ENCODE measurements around the gene YPEL4. TPM values are rescaled to one million over a fixed set of nuclear protein-coding genes. Genes with fewer than 3 reads are reported as not detected.

YPEL4 gene
- total RNA-seq, 1 experiment from 2014 or later = 0.60 TPM

Other genes starting within 250 kb of the YPEL4 start
- 18.4 and 20.5 TPM in 2 replicates for gene SLC43A3, start 222.8 kb downstream of the YPEL4 start, total RNA-seq (2014; rRNA removed; shearing (Covaris generic))
- 0.64 and 1.6 TPM in 2 replicates for gene RTN4RL2, start 189.4 kb downstream of the YPEL4 start, total RNA-seq (2014; rRNA removed; shearing (Covaris generic))
- 3.4 and 5.2 TPM in 2 replicates for gene SLC43A1, start 134.2 kb downstream of the YPEL4 start, total RNA-seq (2014; rRNA removed; shearing (Covaris generic))
- gene TIMM10, start 119.2 kb downstream of the YPEL4 start, total RNA-seq (2014; rRNA removed; shearing (Covaris generic)) = 59.7 and 95.9 TPM in 2 replicates
- gene SMTNL1, start 112.3 kb downstream of the YPEL4 start, total RNA-seq (2014; rRNA removed; shearing (Covaris generic)) = not detected in 2 replicates
- 52.5 and 69.6 TPM in 2 replicates for gene UBE2L6, start 82.2 kb downstream of the YPEL4 start, total RNA-seq (2014; rRNA removed; shearing (Covaris generic))
- gene SERPING1, start 52.2 kb downstream of the YPEL4 start, total RNA-seq (2014; rRNA removed; shearing (Covaris generic)) = 0.74 and 4.8 TPM in 2 replicates
- 20.5 and 22.9 TPM in 2 replicates for gene CLP1, start 7.8 kb upstream of the YPEL4 start, total RNA-seq (2014; rRNA removed; shearing (Covaris generic))
- gene ZDHHC5, start 18.2 kb upstream of the YPEL4 start, total RNA-seq (2014; rRNA removed; shearing (Covaris generic)) = 20.7 and 21.4 TPM in 2 replicates
- 21.2 and 30.4 TPM in 2 replicates for gene MED19, start 62.3 kb upstream of the YPEL4 start, total RNA-seq (2014; rRNA removed; shearing (Covaris generic))
- gene TMX2, start 62.7 kb upstream of the YPEL4 start, total RNA-seq (2014; rRNA removed; shearing (Covaris generic)) = 102 and 119 TPM in 2 replicates
- gene SELENOH, start 91.6 kb upstream of the YPEL4 start, total RNA-seq (2014; rRNA removed; shearing (Covaris generic)) = 235 and 274 TPM in 2 replicates
- not detected in 2 replicates for gene BTBD18, start 101.9 kb upstream of the YPEL4 start, total RNA-seq (2014; rRNA removed; shearing (Covaris generic))
- 66.9 and 70.8 TPM in 2 replicates for gene CTNND1, start 111.9 kb upstream of the YPEL4 start, total RNA-seq (2014; rRNA removed; shearing (Covaris generic))

Data from A172 (cell line).